Hippocampal formation (tissue), 2 donors: ENCODE results near the gene CXCL13.
A peak's percentile ranks its signal among the peaks of the same experiment; 100 is the strongest.
"Not testable (repeated sequence)": the region's sequence is repeated elsewhere in the genome, so short reads cannot be mapped to it uniquely, and the experiment has no call there.

Experiments
- DNase-seq, 2 donors: peaks; one replicate each; lab custom pipeline; 2025; lab: John Stamatoyannopoulos, UW

CXCL13 gene

GRCh38 chr4:77601614-77602187, 3.9 kb upstream of the CXCL13 start:
- no peak for DNase-seq

GRCh38 chr4:77613267-77613666, 7.6 kb downstream of the CXCL13 start:
- no peak for DNase-seq

- no peak for DNase-seq
These were observed 9.5 kb downstream of the CXCL13 start for GRCh38 chr4:77615153-77615552.

- DNase-seq, result no peak
These were observed 11.6 kb downstream of the CXCL13 start for GRCh38 chr4:77617203-77617602.

GRCh38 chr4:77618383-77619241, 13.0 kb downstream of the CXCL13 start:
- peak; percentile 53 to 68 for DNase-seq

GRCh38 chr4:77619408-77619807, 13.8 kb downstream of the CXCL13 start:
- DNase-seq, result peak; percentile 3 to 39

GRCh38 chr4:77621254-77621653, 15.6 kb downstream of the CXCL13 start:
- no peak for DNase-seq

GRCh38 chr4:77623091-77623490, 17.5 kb downstream of the CXCL13 start:
- no peak for DNase-seq

GRCh38 chr4:77624213-77624612, 18.6 kb downstream of the CXCL13 start:
- DNase-seq, result no peak

- no peak for DNase-seq
These were observed 19.9 kb downstream of the CXCL13 start for GRCh38 chr4:77625485-77625884.

GRCh38 chr4:77629885-77630284, 24.3 kb downstream of the CXCL13 start:
- DNase-seq, result no peak

- DNase-seq, result no peak
These were observed 25.7 kb downstream of the CXCL13 start for GRCh38 chr4:77631276-77631675.

GRCh38 chr4:77634132-77634785, 28.6 kb downstream of the CXCL13 start:
- DNase-seq, result no peak

- no peak for DNase-seq
These were observed 29.6 kb downstream of the CXCL13 start for GRCh38 chr4:77635246-77635645.

GRCh38 chr4:77635876-77636275, 30.3 kb downstream of the CXCL13 start:
- no peak for DNase-seq

GRCh38 chr4:77636902-77637301, 31.3 kb downstream of the CXCL13 start:
- DNase-seq, result no peak

- not testable (repeated sequence) for DNase-seq
These were observed 38.4 kb downstream of the CXCL13 start for GRCh38 chr4:77644069-77644468.

GRCh38 chr4:77650787-77651186, 45.2 kb downstream of the CXCL13 start:
- DNase-seq, result no peak

GRCh38 chr4:77651820-77652219, 46.2 kb downstream of the CXCL13 start:
- DNase-seq, result no peak

- DNase-seq, result peak; percentile 15 to 20
These were observed 46.7 kb downstream of the CXCL13 start for GRCh38 chr4:77652237-77652897.

- DNase-seq, result no peak
These were observed 47.6 kb downstream of the CXCL13 start for GRCh38 chr4:77653162-77653758.

- DNase-seq, result not testable (repeated sequence)
These were observed 54.7 kb downstream of the CXCL13 start for GRCh38 chr4:77660318-77660717.
